ENCODE measurements around the gene LCTL. TPM values are rescaled to one million over a fixed set of nuclear protein-coding genes. Genes with fewer than 3 reads are reported as not detected.
A peak's percentile ranks its signal among the peaks of the same experiment; 100 is the strongest.
"Not testable (repeated sequence)": the region's sequence is repeated elsewhere in the genome, so short reads cannot be mapped to it uniquely, and the experiment has no call there.

LCTL gene
- total RNA-seq, 1 experiment from 2014 or later: not detected

DNA sequence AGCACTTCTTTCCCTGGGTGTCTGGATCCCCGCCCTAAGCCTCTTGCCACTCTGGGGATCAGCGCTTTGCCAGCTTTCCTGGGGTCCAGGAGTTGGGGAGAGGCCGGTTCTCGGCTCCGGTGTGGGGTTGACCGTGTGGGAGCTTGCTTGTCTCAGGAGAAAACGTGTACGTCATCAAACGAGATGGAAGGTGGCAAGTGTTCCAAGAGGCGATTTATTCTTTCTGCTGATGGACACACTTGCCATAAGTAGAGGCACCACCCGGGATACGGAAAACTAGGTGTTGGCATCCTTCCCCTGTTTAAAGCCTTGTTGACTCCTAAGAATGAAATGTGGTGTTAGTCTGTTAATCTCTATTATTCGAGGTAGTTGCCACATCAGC, 60.4 kb downstream of the LCTL start:
- ChIA-PET CTCF (no interaction called here), POLR2A (ENCODE audit: low non-redundant PET) (interaction anchor here (0.6 kb wide), 1 partner anchor 66 kb away, joined by 3 read pairs; no protein-coding TSS in a partner anchor)
- Histone ChIP-seq H3K4me3 (ENCODE audit: low read depth, low read length, poor library complexity, severe bottlenecking) (peak overlapping the region; percentile 72), H3K27me3 (replicated peaks; ENCODE audit: insufficient read depth, low read depth, low read length, poor library complexity) (no peaks in the 10 kb centered on the region), H3K36me3 (ENCODE audit: insufficient read depth, low read length, poor library complexity, severe bottlenecking) (peaks cover 43% of the 10 kb centered on the region), H3K4me1 (ENCODE audit: insufficient read depth, low read length, poor library complexity, severe bottlenecking) (peaks cover 10% of the 10 kb centered on the region), H3K27ac (ENCODE audit: low read depth, low read length, poor library complexity, severe bottlenecking) (peak overlapping the region; percentile 93), H3K9me3 (ENCODE audit: low read depth, low read length, poor library complexity, severe bottlenecking) (no peaks in the 10 kb centered on the region)
- BruUV-seq (replicated peaks): TSS peak; percentile 82
- no peak for TF ChIP-seq EZH2 (IDR thresholded peaks at IDR 0.05; ENCODE audit: borderline replicate concordance, low read depth, low read length, poor library complexity, severe bottlenecking)
- TF ChIP-seq, protein P1, sequence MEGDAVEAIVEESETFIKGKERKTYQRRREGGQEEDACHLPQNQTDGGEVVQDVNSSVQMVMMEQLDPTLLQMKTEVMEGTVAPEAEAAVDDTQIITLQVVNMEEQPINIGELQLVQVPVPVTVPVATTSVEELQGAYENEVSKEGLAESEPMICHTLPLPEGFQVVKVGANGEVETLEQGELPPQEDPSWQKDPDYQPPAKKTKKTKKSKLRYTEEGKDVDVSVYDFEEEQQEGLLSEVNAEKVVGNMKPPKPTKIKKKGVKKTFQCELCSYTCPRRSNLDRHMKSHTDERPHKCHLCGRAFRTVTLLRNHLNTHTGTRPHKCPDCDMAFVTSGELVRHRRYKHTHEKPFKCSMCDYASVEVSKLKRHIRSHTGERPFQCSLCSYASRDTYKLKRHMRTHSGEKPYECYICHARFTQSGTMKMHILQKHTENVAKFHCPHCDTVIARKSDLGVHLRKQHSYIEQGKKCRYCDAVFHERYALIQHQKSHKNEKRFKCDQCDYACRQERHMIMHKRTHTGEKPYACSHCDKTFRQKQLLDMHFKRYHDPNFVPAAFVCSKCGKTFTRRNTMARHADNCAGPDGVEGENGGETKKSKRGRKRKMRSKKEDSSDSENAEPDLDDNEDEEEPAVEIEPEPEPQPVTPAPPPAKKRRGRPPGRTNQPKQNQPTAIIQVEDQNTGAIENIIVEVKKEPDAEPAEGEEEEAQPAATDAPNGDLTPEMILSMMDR (conservative IDR thresholded peaks at IDR 0.05; ENCODE audit: low read depth, low read length): no peak
- intact Hi-C loops (cut with micrococcal nuclease; ENCODE audit: unreplicated experiment): no loop called here
- DNase-seq (ENCODE audit: low spot score): no peak

- TF ChIP-seq, protein P1 (conservative IDR thresholded peaks at IDR 0.05; ENCODE audit: low read depth, low read length): no peak
- TF ChIP-seq EZH2 (IDR thresholded peaks at IDR 0.05; ENCODE audit: borderline replicate concordance, low read depth, low read length, poor library complexity, severe bottlenecking): no peak
- peaks cover 10% of the 10 kb centered on the region for H3K4me1 ChIP-seq (ENCODE audit: insufficient read depth, low read length, poor library complexity, severe bottlenecking)
- no peaks in the 10 kb centered on the region for H3K9me3 ChIP-seq (ENCODE audit: low read depth, low read length, poor library complexity, severe bottlenecking)
- H3K27me3 ChIP-seq (replicated peaks; ENCODE audit: insufficient read depth, low read depth, low read length, poor library complexity): no peaks in the 10 kb centered on the region
- intact Hi-C loops (cut with micrococcal nuclease; ENCODE audit: unreplicated experiment): no loop called here
- peak within 1 kb of the TSS; percentile 72 for H3K4me3 ChIP-seq (ENCODE audit: low read depth, low read length, poor library complexity, severe bottlenecking)
- peaks cover 49% of the 10 kb centered on the region for H3K36me3 ChIP-seq (ENCODE audit: insufficient read depth, low read length, poor library complexity, severe bottlenecking)
- peak within 1 kb of the TSS; percentile 93 for H3K27ac ChIP-seq (ENCODE audit: low read depth, low read length, poor library complexity, severe bottlenecking)
- ChIA-PET POLR2A (ENCODE audit: low non-redundant PET) (interaction anchor here (0.6 kb wide), 1 partner anchor 67 kb away, joined by 3 read pairs; no protein-coding TSS in a partner anchor), CTCF (interaction anchor here (0.5 kb wide), 1 partner anchor 62 kb away, joined by 4 read pairs; no protein-coding TSS in a partner anchor)
- peak; percentile 86 for DNase-seq (ENCODE audit: low spot score)
- BruUV-seq (replicated peaks): no TSS peak
Measured at GRCh38 chr15:66504563-66505429, 61.0 kb downstream of the LCTL start, which contains the start of the genes RPL4 and ZWILCH. RPL4 (minus strand) TSS chr15:66504855; CDS start chr15:66504790, 65 bp downstream. ZWILCH (plus strand) TSS chr15:66505326; CDS start chr15:66505339, 13 bp downstream.

DNA sequence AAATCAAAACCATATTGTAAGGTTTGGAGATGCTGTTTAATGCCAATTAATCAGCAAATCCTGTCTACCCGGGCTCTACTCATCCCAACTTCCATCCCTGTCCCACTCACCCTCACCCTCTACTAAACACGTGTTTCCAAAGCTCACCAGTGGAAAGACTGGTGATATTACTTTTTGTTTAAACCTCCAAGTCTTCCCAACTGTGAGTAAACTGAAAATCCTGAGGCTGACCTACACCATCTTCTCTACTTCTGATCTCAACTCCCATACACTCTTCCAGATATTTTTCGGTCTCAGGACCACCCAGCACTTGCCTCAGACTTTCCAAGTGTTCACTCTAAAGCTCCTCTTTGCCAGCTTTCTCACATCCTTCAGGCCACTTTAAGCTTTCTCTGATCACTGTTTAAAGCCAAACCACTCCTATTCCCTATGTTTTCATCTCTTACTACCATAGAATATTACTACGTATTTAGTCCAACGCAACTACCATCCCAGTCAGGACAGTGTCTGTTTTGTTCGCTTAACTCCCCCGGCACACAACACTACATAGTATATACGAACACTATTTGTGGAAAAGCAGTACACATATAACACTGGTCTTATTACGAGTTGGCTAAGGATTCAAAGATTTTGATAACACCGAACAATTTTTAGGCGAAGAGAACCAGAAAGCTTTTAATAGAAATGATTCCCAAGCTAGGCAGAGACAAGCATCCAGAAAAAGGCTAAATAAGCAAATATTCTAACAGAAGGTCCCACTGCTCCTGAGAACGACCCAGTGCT, 61.8 kb downstream of the LCTL start:
- CTCF ChIA-PET: interaction anchor here (0.5 kb wide), 1 partner anchor 63 kb away, joined by 4 read pairs; no protein-coding TSS in a partner anchor
- Histone ChIP-seq H3K27me3 (replicated peaks; ENCODE audit: insufficient read depth, low read depth, low read length, poor library complexity) (no peaks in the 10 kb centered on the region), H3K4me1 (ENCODE audit: insufficient read depth, low read length, poor library complexity, severe bottlenecking) (peaks cover 10% of the 10 kb centered on the region), H3K9me3 (ENCODE audit: low read depth, low read length, poor library complexity, severe bottlenecking) (no peaks in the 10 kb centered on the region), H3K27ac (ENCODE audit: low read depth, low read length, poor library complexity, severe bottlenecking) (peak overlapping the region; percentile 93), H3K36me3 (ENCODE audit: insufficient read depth, low read length, poor library complexity, severe bottlenecking) (peaks cover 52% of the 10 kb centered on the region), H3K4me3 (ENCODE audit: low read depth, low read length, poor library complexity, severe bottlenecking) (peak overlapping the region; percentile 72)
- DNase-seq (ENCODE audit: low spot score): no peak
- TF ChIP-seq, protein P1 (conservative IDR thresholded peaks at IDR 0.05; ENCODE audit: low read depth, low read length): no peak
- no peak for TF ChIP-seq EZH2 (IDR thresholded peaks at IDR 0.05; ENCODE audit: borderline replicate concordance, low read depth, low read length, poor library complexity, severe bottlenecking)
- intact Hi-C loops (cut with micrococcal nuclease; ENCODE audit: unreplicated experiment): no loop called here
- POLR2A ChIA-PET (ENCODE audit: low non-redundant PET): no interaction called here
- BruUV-seq (replicated peaks): TSS peak; percentile 62

DNA sequence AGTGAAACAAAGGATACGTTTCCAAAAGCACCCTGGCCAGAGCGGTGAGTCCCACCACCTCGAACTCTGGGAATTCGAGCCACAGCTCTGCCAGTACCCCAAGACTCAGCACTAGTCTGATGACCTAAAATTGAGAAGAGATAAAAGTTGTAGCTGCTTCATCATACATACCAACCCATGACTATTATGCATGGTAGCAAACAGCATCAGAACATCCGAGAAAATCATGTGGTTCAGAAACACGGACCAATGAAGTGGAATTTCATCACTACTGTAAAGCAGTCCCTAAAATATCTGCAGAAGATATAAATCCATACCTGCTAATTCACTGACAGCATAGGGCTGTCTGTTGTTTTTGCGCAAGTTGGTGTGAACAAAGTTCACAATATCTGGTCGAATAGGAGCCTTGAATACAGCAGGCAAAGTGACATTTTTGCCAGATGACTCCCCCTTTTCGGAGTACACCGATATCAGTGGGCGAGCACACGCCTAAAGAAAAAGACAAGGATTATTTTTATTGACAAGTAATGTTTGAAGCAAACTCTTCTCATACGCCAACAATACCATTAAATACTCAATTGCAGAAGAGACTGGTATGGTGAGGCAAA, 62.7 kb downstream of the LCTL start:
- DNase-seq (ENCODE audit: low spot score); BruUV-seq (replicated peaks); H3K27me3 ChIP-seq (replicated peaks; ENCODE audit: insufficient read depth, low read depth, low read length, poor library complexity); H3K9me3 ChIP-seq (ENCODE audit: low read depth, low read length, poor library complexity, severe bottlenecking); CTCF ChIA-PET; POLR2A ChIA-PET (ENCODE audit: low non-redundant PET); intact Hi-C loops (cut with micrococcal nuclease; ENCODE audit: unreplicated experiment): not testable (repeated sequence)
- H3K27ac ChIP-seq (ENCODE audit: low read depth, low read length, poor library complexity, severe bottlenecking): peak overlapping the region; percentile 93
- H3K4me1 ChIP-seq (ENCODE audit: insufficient read depth, low read length, poor library complexity, severe bottlenecking): peaks cover 12% of the 10 kb centered on the region
- peak overlapping the region; percentile 72 for H3K4me3 ChIP-seq (ENCODE audit: low read depth, low read length, poor library complexity, severe bottlenecking)
- peaks cover 57% of the 10 kb centered on the region for H3K36me3 ChIP-seq (ENCODE audit: insufficient read depth, low read length, poor library complexity, severe bottlenecking)

All from A673 (cell line).